H1 (cell line): ENCODE measurements around the gene VWA1. TPM values are rescaled to one million over a fixed set of nuclear protein-coding genes. Genes with fewer than 3 reads are reported as not detected.

ENCODE experiments used
- CTCF ChIA-PET: fragments of 300-600 bp; sonication (Branson Sonifier 250); formaldehyde crosslinking; loops from one replicate; lab custom pipeline; 2021; ENCODE audit not compliant: partially characterized antibody; lab: Charles Lee
- POLR2A ChIA-PET: fragments of 300-600 bp; sonication (Branson Sonifier 250); formaldehyde crosslinking; loops from one replicate; lab custom pipeline; 2021; ENCODE audit warnings: inconsistent platforms; ENCODE audit not compliant: partially characterized antibody; lab: Charles Lee
- DNase-seq, 2 experiments: peaks; one replicate each; pipeline versions ENCODE4 v3.0.0 to v3.0.0-alpha.2; 2010 to 2022; ENCODE audit warnings: low spot score in 2 of 2, low read depth in 1 of 2, mixed read lengths in 1 of 2
- FAIRE-seq: peaks from 2 replicates; lab custom pipeline; 2011; peaks lifted over from hg19 to GRCh38; lab: Jason Lieb, UNC
- H2AFZ ChIP-seq: 2 replicates; pipeline ENCODE4 v1.8.1; 2012; ENCODE audit warnings: low read length, inconsistent platforms
- H2AK5ac ChIP-seq: 2 replicates; pipeline ENCODE4 v1.6.1; 2013; ENCODE audit warnings: low read depth, low read length
- H2BK120ac ChIP-seq: replicated peaks from 2 replicates; pipeline ENCODE3; 2013; ENCODE audit warnings: low read depth, low read length, inconsistent platforms
- H2BK12ac ChIP-seq: 2 replicates; pipeline ENCODE4 v1.6.1; 2013; ENCODE audit warnings: low read depth, low read length
- H2BK15ac ChIP-seq: 2 replicates; pipeline ENCODE4 v1.6.1; 2013; ENCODE audit warnings: low read length
- H2BK20ac ChIP-seq: 2 replicates; pipeline ENCODE4 v1.6.1; 2013; ENCODE audit warnings: low read length
- H2BK5ac ChIP-seq: 2 replicates; pipeline ENCODE4 v1.6.1; 2013; ENCODE audit warnings: low read depth, low read length
- H3K14ac ChIP-seq: 2 replicates; pipeline ENCODE4 v1.6.1; 2013; ENCODE audit warnings: inconsistent platforms; ENCODE audit not compliant: insufficient read length
- H3K18ac ChIP-seq: 2 replicates; pipeline ENCODE4 v1.6.1; 2013; ENCODE audit warnings: low read length; ENCODE audit errors: extremely low read depth
- H3K23ac ChIP-seq: 2 replicates; pipeline ENCODE4 v1.6.1; 2013; ENCODE audit warnings: inconsistent platforms; ENCODE audit not compliant: insufficient read length
- H3K23me2 ChIP-seq: 2 replicates; pipeline ENCODE4 v1.6.1; 2013; ENCODE audit warnings: low read depth, low read length
- H3K27ac ChIP-seq: 2 replicates; pipeline ENCODE4 v1.6.1; 2011; ENCODE audit warnings: low read depth, low read length, inconsistent platforms
- H3K27me3 ChIP-seq, 4 experiments: replicated peaks in 1 of 4; 1 replicate in 1 of 4; 2 replicates in 3 of 4; pipeline versions ENCODE4 v1.6.1 to v1.8.1; 2011 to 2013; ENCODE audit warnings: low read length in 3 of 4, mild to moderate bottlenecking in 3 of 4, inconsistent platforms in 2 of 4, mixed read lengths in 2 of 4, moderate library complexity in 1 of 4; ENCODE audit not compliant: control insufficient read depth in 3 of 4, insufficient read depth in 3 of 4; ENCODE audit errors: extremely low read depth in 1 of 4
- H3K36me3 ChIP-seq, 4 experiments: 2 replicates each; pipeline versions ENCODE4 v1.6.1 to v1.8.1; 2011 to 2013; ENCODE audit warnings: mild to moderate bottlenecking in 4 of 4, low read length in 3 of 4, moderate library complexity in 2 of 4, control low read depth in 1 of 4, inconsistent platforms in 1 of 4; ENCODE audit not compliant: insufficient read depth in 4 of 4, control insufficient read depth in 2 of 4
- H3K4ac ChIP-seq: replicated peaks from 2 replicates; pipeline ENCODE3; 2013; ENCODE audit warnings: low read length, low read depth, mixed read lengths, inconsistent platforms; ENCODE audit not compliant: insufficient read length
- H3K4me1 ChIP-seq, 4 experiments: replicated peaks in 1 of 4; 1 replicate in 1 of 4; 2 replicates in 3 of 4; pipeline versions ENCODE4 v1.6.1 to v1.8.1; 2011 to 2013; ENCODE audit warnings: low read length in 3 of 4, inconsistent platforms in 2 of 4, mixed read lengths in 1 of 4; ENCODE audit not compliant: insufficient read depth in 4 of 4, control insufficient read depth in 3 of 4
- H3K4me2 ChIP-seq, 2 experiments: 2 replicates each; pipeline versions ENCODE4 v1.6.1 to v1.8.1; 2011 to 2013; ENCODE audit warnings: low read depth in 2 of 2, low read length in 2 of 2, control low read depth in 1 of 2, inconsistent platforms in 1 of 2, mild to moderate bottlenecking in 1 of 2; ENCODE audit not compliant: insufficient read depth in 1 of 2
- H3K4me3 ChIP-seq, 4 experiments: fragments of 200-600, 300-600 bp in 1 of 4; sonication (generic), shearing (Covaris generic), sonication (Bioruptor Twin) in 1 of 4; 2 replicates each; pipeline versions ENCODE4 v1.5.1 to v1.8.1; 2011 to 2016; ENCODE audit warnings: low read length in 4 of 4, low read depth in 3 of 4, control low read depth in 2 of 4, inconsistent platforms in 2 of 4, mild to moderate bottlenecking in 2 of 4, mixed read lengths in 1 of 4, moderate library complexity in 1 of 4; ENCODE audit not compliant: insufficient read depth in 2 of 4; ENCODE audit errors: extremely low read depth in 1 of 4
- H3K56ac ChIP-seq: replicated peaks from 2 replicates; pipeline ENCODE3; 2013; ENCODE audit warnings: low read depth, mild to moderate bottlenecking, mixed read lengths, low read length, inconsistent platforms; ENCODE audit not compliant: insufficient read length
- H3K79me1 ChIP-seq: 2 replicates; pipeline ENCODE4 v1.6.1; 2013; ENCODE audit warnings: low read depth, low read length, control low read depth
- H3K79me2 ChIP-seq, 2 experiments: 2 replicates each; pipeline versions ENCODE4 v1.6.1 to v1.8.1; 2012 to 2013; ENCODE audit warnings: low read length in 2 of 2, mild to moderate bottlenecking in 2 of 2, inconsistent platforms in 1 of 2; ENCODE audit not compliant: insufficient read depth in 2 of 2, control insufficient read depth in 1 of 2
- H3K9ac ChIP-seq, 4 experiments: replicated peaks in 1 of 4; 1 replicate in 1 of 4; 2 replicates in 3 of 4; pipeline versions ENCODE4 v1.6.1 to v1.8.1; 2011 to 2013; ENCODE audit warnings: low read depth in 3 of 4, low read length in 3 of 4, control low read depth in 2 of 4, mild to moderate bottlenecking in 2 of 4, moderate library complexity in 2 of 4, inconsistent platforms in 1 of 4; ENCODE audit errors: extremely low read depth in 1 of 4
- H3K9me3 ChIP-seq, 2 experiments: 2 replicates each; pipeline versions ENCODE4 v1.6.1 to v1.8.1; 2012 to 2013; ENCODE audit warnings: mild to moderate bottlenecking in 2 of 2, moderate library complexity in 2 of 2, control low read depth in 1 of 2, inconsistent platforms in 1 of 2, low read depth in 1 of 2, low read length in 1 of 2, mixed read lengths in 1 of 2; ENCODE audit not compliant: insufficient read depth in 2 of 2
- H4K20me1 ChIP-seq, 2 experiments: replicated peaks in 1 of 2; 2 replicates each; pipeline versions ENCODE3 to v1.8.1; 2011 to 2013; ENCODE audit warnings: inconsistent platforms in 2 of 2, low read length in 2 of 2, mild to moderate bottlenecking in 1 of 2; ENCODE audit not compliant: insufficient read depth in 2 of 2, control insufficient read depth in 1 of 2
- H4K5ac ChIP-seq: 2 replicates; pipeline ENCODE4 v1.6.1; 2013; ENCODE audit warnings: low read length, low read depth, mixed read lengths, inconsistent platforms; ENCODE audit not compliant: insufficient read length
- H4K8ac ChIP-seq: 2 replicates; pipeline ENCODE4 v1.8.0; 2013; ENCODE audit warnings: mild to moderate bottlenecking, moderate library complexity, low read length, inconsistent platforms; ENCODE audit not compliant: insufficient read depth; ENCODE audit errors: extremely low read depth
- H4K91ac ChIP-seq: replicated peaks from 2 replicates; pipeline ENCODE3; 2013; ENCODE audit warnings: low read length, mixed read lengths, inconsistent platforms; ENCODE audit not compliant: insufficient read length
- ASH2L ChIP-seq: fragments of 200-600, 300-600 bp; sonication (generic); IDR thresholded peaks from one replicate; pipeline ENCODE4 v1.7.1; 2017; ENCODE audit warnings: low read length
- BRCA1 ChIP-seq: IDR thresholded peaks from 2 replicates; pipeline ENCODE4 v1.6.1; 2012; ENCODE audit warnings: low read depth, low read length, improper control_type of control experiment
- E2F6 ChIP-seq: IDR thresholded peaks from 2 replicates; pipeline ENCODE4 v1.6.1; 2012; ENCODE audit warnings: inconsistent platforms
- EGR1 ChIP-seq: IDR thresholded peaks from 2 replicates; pipeline ENCODE4 v1.6.1; 2011; ENCODE audit warnings: low read depth, low read length, borderline replicate concordance
- GTF2F1 ChIP-seq: IDR thresholded peaks from 2 replicates; pipeline ENCODE4 v1.6.1; 2012; ENCODE audit warnings: low read depth, low read length, improper control_type of control experiment, borderline replicate concordance
- POLR2A ChIP-seq, 2 experiments: IDR thresholded peaks; 1 replicate in 1 of 2; 2 replicates in 1 of 2; pipeline ENCODE4 v1.6.1; 2011; ENCODE audit warnings: low read depth in 2 of 2, low read length in 2 of 2, mild to moderate bottlenecking in 2 of 2; ENCODE audit errors: control extremely low read depth in 1 of 2
- RAD21 ChIP-seq, 2 experiments: IDR thresholded peaks in 1 of 2; conservative IDR thresholded peaks in 1 of 2; 2 replicates each; pipeline ENCODE4 v1.6.1; 2011; ENCODE audit warnings: low read depth in 2 of 2, low read length in 2 of 2, improper control_type of control experiment in 1 of 2, inconsistent platforms in 1 of 2, mild to moderate bottlenecking in 1 of 2, moderate library complexity in 1 of 2
- SP1 ChIP-seq: IDR thresholded peaks from 2 replicates; pipeline ENCODE4 v1.6.1; 2011; ENCODE audit warnings: low read depth, low read length
- SUZ12 ChIP-seq: fragments of 200-600 bp; sonication (generic); IDR thresholded peaks from 2 replicates; pipeline ENCODE4 v1.6.1; 2012; ENCODE audit warnings: mild to moderate bottlenecking, inconsistent platforms, low read length, moderate library complexity, mixed read lengths
- TAF7 ChIP-seq: optimal IDR thresholded peaks from 2 replicates; pipeline ENCODE3; 2011; ENCODE audit warnings: low read depth, mild to moderate bottlenecking, inconsistent platforms, low read length, moderate library complexity, borderline replicate concordance
- YY1 ChIP-seq: IDR thresholded peaks from 2 replicates; pipeline ENCODE4 v1.6.1; 2011; ENCODE audit warnings: low read depth, mild to moderate bottlenecking, low read length
- WGBS, 2 experiments: shearing (Covaris generic) in 1 of 2; methylation state at CpG; one replicate each; pipeline versions ENCODE4 v1.1.6 to v1.1.7; 2013 to 2015; ENCODE audit warnings: low lambda C conversion rate in 2 of 2, mixed read lengths in 2 of 2, inconsistent platforms in 1 of 2, low coverage in 1 of 2, missing lambda C conversion rate in 1 of 2; ENCODE audit not compliant: insufficient replicate concordance in 2 of 2, insufficient coverage in 1 of 2, insufficient read length in 1 of 2; ENCODE audit errors: extremely low coverage in 1 of 2, missing lambda C conversion rate in 1 of 2; 5-methylcytosine and 5-hydroxymethylcytosine counted together
- polyA plus RNA-seq, 7 experiments: library from polyadenylated mRNA; depleted of rRNA in 3 of 7; stranded (reverse) in 5 of 7; unstranded in 2 of 7; fragments of >200 nt in 5 of 7; fragments of 200-250 nt in 2 of 7; gene quantifications; 1 replicate in 5 of 7; 2 replicates in 1 of 7; 4 replicates in 1 of 7; pipeline versions ENCODE4 v1.2.1 to v1.2.3, GENCODE V29; 2011 to 2013; ENCODE audit warnings: missing spikeins in 2 of 7, mixed read lengths in 2 of 7
- total RNA-seq: library from RNA; stranded (reverse); fragmentation: NEBNext Ultra II Directional; extraction: Animal tissue kit (Norgen Biotek cat#: 25700); gene quantifications from 2 replicates; pipeline ENCODE4 v1.2.1, GENCODE V29; 2021
- TF ChIP-seq, protein P1 (sequence below): IDR thresholded peaks from 2 replicates; pipeline ENCODE4 v1.6.1; 2012; ENCODE audit warnings: inconsistent platforms

The VWA1 gene
- total and polyA plus RNA-seq, 2 of the 8 experiments (the other 6 are each of a cell fraction or from before 2014, with no cell fraction given) = 16.0 to 36.6 TPM

- Histone ChIP-seq H3K4me1 (peaks cover 0 to 35% (median 25%) of the 10 kb centered on the region in 4 experiments; a peak in 6 of 7 replicates), H3K27me3 (no peaks in the 10 kb centered on the region), H2AK5ac (no peak overlapping the region), H4K91ac (peak overlapping the region; percentile 97), H3K23ac (no peak overlapping the region), H3K9ac (no peak overlapping the region), H2BK120ac (no peak overlapping the region), H3K18ac (peak overlapping the region; percentile 83), H3K27ac (no peak overlapping the region), H3K79me1 (no peaks in the 10 kb centered on the region), H4K5ac (no peak overlapping the region), H2AFZ (no peak overlapping the region), H3K56ac (peak overlapping the region; percentile 10), H3K23me2 (peaks cover 6% of the 10 kb centered on the region; the same call in 1 of the 2 replicates), H3K79me2 (no peaks in the 10 kb centered on the region), H3K9me3 (peaks cover 0 to 3% of the 10 kb centered on the region in 2 experiments; a peak in 1 of 4 replicates), H3K4me2 (peak overlapping the region; percentile 49 to 56; a peak in 3 of 4 replicates), H2BK20ac (peak overlapping the region; percentile 90; the same call in 1 of the 2 replicates), H3K14ac (no peak overlapping the region), H4K8ac (no peak overlapping the region), H3K4ac (peak overlapping the region; percentile 65), H4K20me1 (no peaks in the 10 kb centered on the region), H3K4me3 (peak overlapping the region; percentile 2 to 38 (median 12); a peak in 4 of 8 replicates), H3K36me3 (no peaks in the 10 kb centered on the region; a peak in 1 of 8 replicates), H2BK5ac (peak overlapping the region; percentile 90; the same call in 1 of the 2 replicates), H2BK12ac (peak overlapping the region; percentile 94; the same call in 1 of the 2 replicates), H2BK15ac (peak overlapping the region; percentile 81; the same call in 1 of the 2 replicates)
- FAIRE-seq (no peak), DNase-seq (no peak)
- ChIA-PET CTCF (interaction anchor here (1.3 to 3.4 kb wide), 3 partner anchors 14 to 25 kb away, joined by 3 to 14 read pairs (median 5); no protein-coding TSS in a partner anchor), POLR2A (interaction anchor here (0.7 to 22.9 kb wide), 7 partner anchors 11 to 51 kb away, joined by 3 to 515 read pairs (median 8); partner anchors contain the start of genes CCNL2 and MRPL20)
- WGBS, 2 experiments = 53% methylated on average over 11 of the region's 19 CpGs; no CpG with 5 or more reads in 1 of the 2 experiments
- TF ChIP-seq SUZ12 = no peak
- TF ChIP-seq, protein P1, sequence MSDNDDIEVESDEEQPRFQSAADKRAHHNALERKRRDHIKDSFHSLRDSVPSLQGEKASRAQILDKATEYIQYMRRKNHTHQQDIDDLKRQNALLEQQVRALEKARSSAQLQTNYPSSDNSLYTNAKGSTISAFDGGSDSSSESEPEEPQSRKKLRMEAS = no peak
- TF ChIP-seq BRCA1 = no peak
- no peak for TF ChIP-seq GTF2F1
- no peak for TF ChIP-seq RAD21 (IDR thresholded peaks at IDR 0.05 in 1 of 2, conservative IDR thresholded peaks at IDR 0.05 in 1 of 2; ENCODE audit: low read depth in 2 of 2, low read length in 2 of 2)
- no peak for TF ChIP-seq TAF7
- TF ChIP-seq YY1 = no peak
- TF ChIP-seq EGR1 = no peak
- no peak for TF ChIP-seq POLR2A (IDR thresholded peaks at IDR 0.05; ENCODE audit: control extremely low read depth in 1 of 2, low read depth in 2 of 2, low read length in 2 of 2)
- TF ChIP-seq ASH2L = no peak
- TF ChIP-seq E2F6 = no peak
- no peak for TF ChIP-seq SP1
These were observed 8.9 kb upstream of the VWA1 start for GRCh38 chr1:1426496-1427105.
